Vagina (tissue), 2 donors: ENCODE data around the gene AGPAT2.

Source experiments
- POLR2A ChIP-seq, 2 donors: fragments of 450-650 bp; IDR thresholded peaks; one replicate each; pipeline ENCODE4 v1.6.1; 2017; ENCODE audit warnings: antibody characterized with exemption in 2 of 2, mild to moderate bottlenecking in 2 of 2, moderate library complexity in 2 of 2
- POLR2AphosphoS5 ChIP-seq, 2 donors: sonication (generic); formaldehyde crosslinking; IDR thresholded peaks; one replicate each; pipeline ENCODE4 v1.9.0; 2017; ENCODE audit warnings: antibody characterized with exemption in 2 of 2, mild to moderate bottlenecking in 2 of 2, low read depth in 1 of 2; ENCODE audit not compliant: insufficient read depth in 1 of 2
- TF ChIP-seq, protein P1 (sequence below), 3 experiments: fragments of 450-650 bp in 2 of 3; fragments of 200-600 bp in 1 of 3; sonication (generic) in 1 of 3; IDR thresholded peaks; one replicate each; pipeline ENCODE4 v1.5.1; 2017 to 2019; ENCODE audit warnings: antibody characterized with exemption in 3 of 3, mild to moderate bottlenecking in 2 of 3, moderate library complexity in 2 of 3

DNA sequence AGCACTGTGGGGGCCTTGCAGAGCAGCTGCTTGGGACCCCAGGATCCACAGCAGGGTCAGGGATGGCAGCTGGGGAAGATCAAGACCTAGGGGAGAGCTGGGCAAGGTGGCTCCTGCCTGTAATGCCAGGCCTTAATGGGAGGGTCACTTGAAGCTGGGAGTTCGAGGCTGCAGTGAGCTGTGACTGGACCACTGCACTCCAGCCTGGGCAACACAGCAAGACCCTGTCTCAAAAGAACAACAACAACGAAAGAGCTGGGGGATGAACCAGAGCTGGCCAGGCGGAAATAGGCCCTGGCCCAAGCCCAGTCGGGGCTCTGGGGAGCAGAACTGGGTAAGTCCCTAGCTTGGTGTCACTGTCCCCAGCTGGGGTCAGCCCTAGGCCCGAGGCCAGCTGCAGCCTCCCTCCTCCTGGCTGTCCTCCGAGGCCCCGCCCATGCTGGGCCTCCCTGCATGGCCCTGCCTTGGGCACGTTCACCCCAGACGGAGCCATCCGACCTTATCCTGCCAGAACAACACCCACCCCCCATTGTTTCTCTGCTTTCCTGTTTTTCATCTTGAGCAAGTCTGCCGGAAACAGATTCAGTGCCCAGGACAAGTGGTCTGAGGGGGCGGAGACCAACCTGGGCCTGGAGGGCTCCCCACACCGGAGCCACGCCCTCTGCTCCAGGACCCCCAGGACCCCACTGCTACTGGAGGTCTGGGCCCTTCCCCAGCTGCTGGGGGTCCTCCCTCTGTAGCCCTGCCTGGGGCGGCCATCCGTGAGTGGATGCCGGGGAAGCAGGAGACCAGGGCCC lies 27.0 kb upstream of the AGPAT2 start:
- TF ChIP-seq, protein P1, sequence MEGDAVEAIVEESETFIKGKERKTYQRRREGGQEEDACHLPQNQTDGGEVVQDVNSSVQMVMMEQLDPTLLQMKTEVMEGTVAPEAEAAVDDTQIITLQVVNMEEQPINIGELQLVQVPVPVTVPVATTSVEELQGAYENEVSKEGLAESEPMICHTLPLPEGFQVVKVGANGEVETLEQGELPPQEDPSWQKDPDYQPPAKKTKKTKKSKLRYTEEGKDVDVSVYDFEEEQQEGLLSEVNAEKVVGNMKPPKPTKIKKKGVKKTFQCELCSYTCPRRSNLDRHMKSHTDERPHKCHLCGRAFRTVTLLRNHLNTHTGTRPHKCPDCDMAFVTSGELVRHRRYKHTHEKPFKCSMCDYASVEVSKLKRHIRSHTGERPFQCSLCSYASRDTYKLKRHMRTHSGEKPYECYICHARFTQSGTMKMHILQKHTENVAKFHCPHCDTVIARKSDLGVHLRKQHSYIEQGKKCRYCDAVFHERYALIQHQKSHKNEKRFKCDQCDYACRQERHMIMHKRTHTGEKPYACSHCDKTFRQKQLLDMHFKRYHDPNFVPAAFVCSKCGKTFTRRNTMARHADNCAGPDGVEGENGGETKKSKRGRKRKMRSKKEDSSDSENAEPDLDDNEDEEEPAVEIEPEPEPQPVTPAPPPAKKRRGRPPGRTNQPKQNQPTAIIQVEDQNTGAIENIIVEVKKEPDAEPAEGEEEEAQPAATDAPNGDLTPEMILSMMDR (IDR thresholded peaks at IDR 0.05) = no peak
- TF ChIP-seq POLR2A (IDR thresholded peaks at IDR 0.05) (no peak), POLR2AphosphoS5 (IDR thresholded peaks at IDR 0.05; ENCODE audit: insufficient read depth in 1 of 2, low read depth in 1 of 2) (peak in 1 of 2 donors; percentile 33)
